ENCODE data around the gene BRSK2. TPM values are rescaled to one million over a fixed set of nuclear protein-coding genes. Genes with fewer than 3 reads are reported as not detected.

BRSK2 gene
- total RNA-seq, 1 donor: under 0.01 TPM

Other genes with a start within 250 kb of the BRSK2 start
- gene MUC5AC, start 232.0 kb upstream of the BRSK2 start, total RNA-seq: not detected in 2 replicates
- not detected in 2 replicates for gene MUC5B, start 166.9 kb upstream of the BRSK2 start, total RNA-seq
- 27.2 and 29.3 TPM in 2 replicates for gene TOLLIP, start 80.3 kb upstream of the BRSK2 start, total RNA-seq
- gene MOB2, start 96.8 kb downstream of the BRSK2 start, total RNA-seq: 16.1 and 16.8 TPM in 2 replicates
- gene DUSP8, start 182.3 kb downstream of the BRSK2 start, total RNA-seq: 0.64 and 0.86 TPM in 2 replicates
- not detected in 2 replicates for gene KRTAP5-1, start 195.3 kb downstream of the BRSK2 start, total RNA-seq
- not detected in 2 replicates for gene KRTAP5-2, start 208.4 kb downstream of the BRSK2 start, total RNA-seq
- gene KRTAP5-3, start 218.5 kb downstream of the BRSK2 start, total RNA-seq: not detected in 2 replicates
- gene KRTAP5-4, start 232.2 kb downstream of the BRSK2 start, total RNA-seq: not detected in 2 replicates
- gene KRTAP5-5, start 239.8 kb downstream of the BRSK2 start, total RNA-seq: not detected in 2 replicates

All from fibroblast of villous mesenchyme (primary cell).